Measurements from ENCODE around the gene LINGO3.

GRCh38 chr19:2355168-2356035 lies 47.4 kb upstream of the LINGO3 start:
- TF ChIP-seq POLR2AphosphoS5 (IDR thresholded peaks at IDR 0.05; ENCODE audit: low read depth, low read length) (no peak), POLR2A (IDR thresholded peaks at IDR 0.05; ENCODE audit: low read depth, low read length) (no peak), TAF1 (IDR thresholded peaks at IDR 0.05; ENCODE audit: borderline replicate concordance, low read depth, low read length) (no peak)

Data from GM12892 (cell line).